GM18499 (cell line): ENCODE data around the gene DYNLRB2.

Source experiments
- ATAC-seq: cut with Tn5 transposase; IDR thresholded peaks from one replicate; pipeline ENCODE4 v1.9.1; 2021; ENCODE audit warnings: moderate number of reproducible peaks; ENCODE audit not compliant: insufficient read depth, unreplicated experiment

DYNLRB2 gene

GRCh38 chr16:80547145-80547544 is 6.4 kb downstream of the DYNLRB2 start:
- ATAC-seq, result no peak

DNA sequence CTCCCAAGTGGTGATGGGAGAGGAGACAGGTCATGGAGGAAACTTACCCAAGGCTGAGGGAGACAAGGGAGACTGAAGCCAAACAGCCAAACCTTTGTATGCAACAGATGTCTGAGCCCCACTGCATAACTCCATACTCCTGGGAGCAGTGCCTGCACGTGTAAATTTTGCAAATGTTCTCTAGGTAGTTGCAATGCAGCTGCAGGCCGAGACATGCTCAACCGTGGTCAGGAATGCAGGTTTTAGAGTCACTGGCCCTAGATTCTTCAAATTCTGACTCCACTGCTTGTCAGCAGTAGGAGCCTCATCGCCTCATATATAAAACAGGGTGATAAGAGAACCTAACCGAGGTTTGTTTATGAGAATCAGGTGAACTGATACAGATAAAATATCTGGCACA is 11.5 kb downstream of the DYNLRB2 start:
- ATAC-seq, result no peak

DNA sequence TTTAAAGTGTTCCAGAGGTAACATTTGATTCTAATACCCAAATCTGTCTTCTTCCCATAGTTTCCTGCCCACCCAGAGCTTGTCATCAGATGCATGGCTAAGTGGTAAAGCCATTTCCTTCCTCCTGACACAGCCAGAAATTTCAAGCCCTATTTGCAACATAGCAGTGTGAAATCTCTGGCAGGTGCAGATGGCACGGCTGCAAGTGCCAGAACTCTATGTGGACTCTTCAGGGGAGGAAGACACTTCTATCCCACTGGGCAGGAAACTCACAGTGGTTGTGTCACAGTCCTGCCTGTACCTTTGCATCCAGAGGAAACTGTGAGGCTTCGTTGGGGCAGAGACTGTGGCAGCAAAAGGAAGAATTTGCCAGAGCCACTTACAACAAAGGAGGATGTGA is 13.2 kb downstream of the DYNLRB2 start:
- ATAC-seq, result no peak

- no peak for ATAC-seq
These were observed 15.7 kb downstream of the DYNLRB2 start for GRCh38 chr16:80556481-80556880.

DNA sequence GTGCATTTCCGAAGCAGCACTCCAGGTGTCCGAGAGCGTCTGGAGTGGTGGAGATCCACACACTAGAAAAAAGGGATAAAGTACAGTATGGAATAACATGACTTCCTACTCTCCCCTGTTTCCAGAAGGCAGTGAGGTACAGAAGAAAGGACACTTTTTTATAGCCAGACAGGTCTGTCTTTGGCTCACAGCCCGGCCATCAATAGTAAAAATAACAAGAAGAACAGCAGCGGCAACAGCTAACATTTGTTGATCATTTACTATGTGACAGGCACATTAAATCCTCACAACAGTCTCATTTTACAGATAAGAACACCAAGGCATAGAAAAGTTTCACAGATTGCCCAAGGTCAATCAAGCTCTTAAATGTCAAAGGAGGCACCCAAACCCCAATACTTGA is 16.2 kb downstream of the DYNLRB2 start:
- ATAC-seq, result no peak

GRCh38 chr16:80559369-80559768 is 18.6 kb downstream of the DYNLRB2 start:
- no peak for ATAC-seq

DNA sequence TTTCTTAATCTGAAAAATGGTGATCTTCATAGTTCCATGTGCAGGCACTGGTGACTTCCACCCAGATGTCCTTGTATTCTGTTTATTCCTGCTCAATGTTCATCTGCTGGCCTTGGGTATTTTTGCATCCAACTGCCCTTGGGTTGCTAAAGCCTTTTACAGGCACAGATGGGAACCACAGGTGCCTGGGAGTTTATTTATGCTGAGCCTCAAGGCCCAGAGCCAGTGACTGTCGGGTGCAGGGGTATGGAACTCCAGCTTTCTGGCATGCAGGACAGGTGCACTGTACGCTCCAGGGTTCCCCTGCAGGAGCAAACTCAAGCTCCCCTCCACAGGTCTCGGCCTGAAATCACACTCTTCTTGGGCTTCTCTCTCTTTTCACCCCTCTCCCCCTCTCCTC is 22.3 kb downstream of the DYNLRB2 start:
- no peak for ATAC-seq

DNA sequence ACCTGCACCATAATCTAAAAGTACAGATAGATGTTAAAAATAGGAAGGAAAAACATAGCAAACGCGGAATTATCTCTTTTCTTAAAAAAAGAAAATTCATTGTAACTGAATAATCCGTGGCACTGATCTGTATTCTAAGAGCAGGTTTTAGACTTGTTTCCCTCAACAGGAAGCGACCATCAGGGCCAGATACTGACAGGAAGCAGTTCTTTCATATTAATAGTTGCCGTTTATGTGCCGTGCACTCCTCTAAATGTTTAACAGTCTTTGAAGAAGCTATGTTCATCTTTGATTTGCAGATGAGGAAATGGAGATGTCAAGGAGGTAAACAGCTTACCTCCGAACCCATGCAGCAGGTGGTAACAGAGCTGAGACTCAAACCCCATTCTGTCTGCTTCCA is 23.6 kb downstream of the DYNLRB2 start:
- ATAC-seq, result no peak

DNA sequence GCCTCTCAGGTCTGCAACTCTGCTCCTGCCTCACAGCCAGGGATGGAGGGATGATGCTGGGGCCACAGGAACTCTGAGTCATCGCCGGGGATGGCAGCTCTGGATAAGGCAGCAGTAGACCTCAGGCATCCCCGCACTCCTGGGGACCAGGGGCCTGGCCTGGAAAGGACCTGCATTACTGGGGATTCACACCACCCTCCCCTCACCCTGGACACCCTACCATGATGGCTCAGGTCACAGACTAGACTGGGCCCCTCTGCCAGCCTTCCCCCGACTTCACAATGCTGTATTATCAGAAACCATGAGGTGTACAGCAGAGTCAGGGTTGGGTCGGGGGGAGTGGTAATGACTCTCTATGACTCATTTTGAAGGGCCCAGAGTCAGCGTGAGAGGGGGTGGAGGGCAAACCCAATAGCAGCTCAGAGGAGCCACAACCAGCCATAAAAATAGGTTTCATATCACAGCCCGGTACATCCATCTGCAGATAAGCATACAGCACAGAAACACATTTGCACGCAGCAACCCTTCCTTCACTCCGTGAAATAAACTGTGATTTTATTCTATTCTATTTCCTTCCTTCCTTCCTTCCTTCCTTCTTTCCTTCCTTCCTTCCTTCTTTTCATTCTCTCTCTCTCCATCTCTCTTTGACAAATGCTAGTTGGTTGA is 28.8 kb downstream of the DYNLRB2 start:
- no peak for ATAC-seq

GRCh38 chr16:80570106-80570478 is 29.3 kb downstream of the DYNLRB2 start:
- ATAC-seq, result no peak

DNA sequence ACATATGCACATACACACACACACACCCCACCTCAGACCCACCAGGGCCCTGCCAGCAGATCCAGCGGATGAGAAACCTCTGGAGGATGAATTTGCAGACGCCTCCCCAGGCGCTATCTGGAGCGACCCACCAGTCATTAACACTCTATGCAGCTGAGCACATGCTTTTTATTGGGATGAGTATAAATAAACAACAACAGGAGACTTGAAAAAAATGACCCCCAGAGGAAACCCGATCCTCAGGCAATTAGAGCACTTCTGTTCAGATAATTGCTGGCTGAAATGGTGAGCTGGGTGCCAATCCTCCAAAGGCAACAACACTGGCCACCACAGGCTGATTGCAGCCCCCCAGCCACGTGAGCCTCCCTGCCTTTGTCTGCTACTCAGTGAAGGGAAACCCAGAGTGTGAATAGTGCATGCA is 32.9 kb downstream of the DYNLRB2 start:
- no peak for ATAC-seq

DNA sequence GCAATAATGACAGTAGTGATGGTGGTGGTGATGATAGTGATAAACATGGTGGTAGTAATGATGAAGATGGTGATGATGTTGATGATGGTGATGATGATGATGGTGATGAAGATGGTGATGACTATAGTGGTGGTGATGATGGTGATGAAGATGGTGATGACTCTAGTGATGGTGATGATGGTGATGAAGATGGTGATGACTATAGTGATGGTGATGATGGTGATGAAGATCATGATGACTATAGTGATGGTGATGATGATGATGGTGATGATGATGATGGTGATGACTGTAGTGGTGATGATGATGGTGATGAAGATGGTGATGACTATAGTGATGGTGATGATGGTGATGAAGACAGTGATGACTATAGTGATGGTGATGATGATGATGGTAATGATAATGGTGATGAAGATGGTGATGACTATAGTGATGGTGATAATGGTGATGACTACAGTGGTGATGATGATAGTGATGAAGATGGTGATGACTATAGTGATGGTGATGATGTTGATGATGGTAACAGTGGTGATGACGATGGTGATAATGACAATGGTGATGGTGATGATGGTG is 35.6 kb downstream of the DYNLRB2 start:
- no peak for ATAC-seq

- ATAC-seq, result no peak
These were observed 36.9 kb downstream of the DYNLRB2 start for GRCh38 chr16:80577485-80578280.

GRCh38 chr16:80580109-80580832 is 39.5 kb downstream of the DYNLRB2 start:
- peak; percentile 82 for ATAC-seq

DNA sequence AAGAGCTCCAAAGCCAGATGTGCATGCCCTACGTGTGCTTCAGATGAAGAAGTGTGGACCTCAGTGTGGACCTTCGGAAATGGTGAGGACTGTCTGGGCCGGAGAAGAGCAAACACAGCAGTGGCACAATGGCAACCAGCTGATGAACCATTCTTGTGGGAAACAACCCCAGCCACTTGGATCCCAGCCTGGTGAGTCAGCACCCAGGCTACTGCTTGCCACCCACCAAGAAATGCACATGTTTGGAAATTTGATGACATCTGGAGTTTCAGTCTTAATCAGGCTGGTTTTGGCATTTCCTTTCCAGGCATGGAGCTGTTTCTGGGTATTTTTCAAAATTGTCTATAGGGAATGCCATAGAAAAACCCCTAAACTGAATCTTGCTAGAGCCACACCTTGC is 42.7 kb downstream of the DYNLRB2 start:
- ATAC-seq, result no peak

- ATAC-seq, result no peak
These were observed 45.0 kb downstream of the DYNLRB2 start for GRCh38 chr16:80585764-80586163.

- ATAC-seq, result no peak
These were observed 45.7 kb downstream of the DYNLRB2 start for GRCh38 chr16:80586476-80586875.

DNA sequence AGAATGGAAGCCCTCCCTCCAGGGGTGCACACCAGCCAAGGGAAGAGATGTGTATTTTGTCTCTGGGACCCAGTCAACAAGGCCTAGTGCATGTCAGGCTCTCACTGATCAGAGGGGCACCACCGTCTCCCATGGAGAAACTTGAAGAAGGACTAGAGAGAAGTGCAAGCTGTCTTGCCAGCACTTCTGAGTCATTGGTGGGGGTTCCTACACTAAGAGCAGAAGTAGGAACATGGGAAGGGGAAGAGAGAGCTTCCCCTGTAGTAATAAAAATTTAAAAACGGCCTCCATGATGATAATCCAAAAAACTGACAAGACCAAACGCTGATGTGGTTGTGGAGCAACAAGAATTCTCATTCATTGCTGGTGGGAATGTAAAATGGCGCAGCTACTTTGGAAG is 46.3 kb downstream of the DYNLRB2 start:
- ATAC-seq, result no peak

DNA sequence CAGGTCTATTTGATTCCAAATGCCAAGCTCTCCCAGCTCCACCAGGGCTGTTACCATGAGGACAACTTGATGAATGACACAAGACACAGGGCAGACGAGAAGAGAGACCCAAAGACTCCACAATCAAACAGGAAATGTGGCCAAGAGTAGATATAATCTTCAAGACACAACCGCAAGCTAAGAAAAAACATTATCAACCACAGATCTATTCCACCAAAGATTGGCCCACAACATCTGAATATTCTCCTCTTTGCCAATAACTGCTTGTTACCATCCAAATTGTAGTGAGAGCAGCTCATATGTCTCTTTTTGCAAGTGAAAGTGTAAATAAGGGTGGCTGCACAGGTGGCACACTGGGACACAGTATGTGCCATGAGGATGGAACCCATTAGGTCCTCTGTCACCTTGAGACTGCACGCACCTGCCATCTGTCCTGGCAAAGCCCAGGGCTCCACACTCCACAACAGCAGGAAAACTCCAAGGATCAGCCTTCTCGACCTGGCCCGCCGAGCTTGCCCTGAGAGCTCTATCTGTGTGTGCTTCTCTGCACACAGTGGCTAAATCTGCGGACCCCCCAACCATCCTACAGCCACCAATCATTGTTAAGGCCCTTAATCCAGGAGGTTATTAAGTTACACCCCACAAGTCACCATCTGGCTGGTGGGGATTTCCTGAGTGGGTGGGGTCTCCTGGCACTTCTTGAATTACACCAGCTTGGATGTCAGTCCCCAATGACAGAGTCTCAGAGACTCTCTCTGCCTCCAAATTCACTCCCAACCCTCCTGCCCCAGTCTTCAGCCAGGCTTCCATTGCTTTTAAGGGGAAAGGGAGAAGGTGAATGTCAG is 50.5 kb downstream of the DYNLRB2 start:
- ATAC-seq, result no peak

GRCh38 chr16:80592273-80592672 is 51.5 kb downstream of the DYNLRB2 start:
- ATAC-seq, result no peak
